OCI-LY1 (cell line): ENCODE data around the gene DPAGT1.

Experiments
- CTCF ChIP-seq: fragments of 200-600 bp; sonication (generic), shearing (Covaris generic); IDR thresholded peaks from 2 replicates; pipeline ENCODE4 v1.5.1; 2017; ENCODE audit warnings: mild to moderate bottlenecking, antibody characterized with exemption, low read length, moderate library complexity, mixed read lengths
- EZH2 ChIP-seq: fragments of 200-600 bp; sonication (generic), shearing (Covaris generic); IDR thresholded peaks from 2 replicates; pipeline ENCODE4 v1.8.0; 2017; ENCODE audit warnings: borderline replicate concordance, mixed run types, mild to moderate bottlenecking, antibody characterized with exemption, low read length, moderate library complexity, mixed read lengths

DNA sequence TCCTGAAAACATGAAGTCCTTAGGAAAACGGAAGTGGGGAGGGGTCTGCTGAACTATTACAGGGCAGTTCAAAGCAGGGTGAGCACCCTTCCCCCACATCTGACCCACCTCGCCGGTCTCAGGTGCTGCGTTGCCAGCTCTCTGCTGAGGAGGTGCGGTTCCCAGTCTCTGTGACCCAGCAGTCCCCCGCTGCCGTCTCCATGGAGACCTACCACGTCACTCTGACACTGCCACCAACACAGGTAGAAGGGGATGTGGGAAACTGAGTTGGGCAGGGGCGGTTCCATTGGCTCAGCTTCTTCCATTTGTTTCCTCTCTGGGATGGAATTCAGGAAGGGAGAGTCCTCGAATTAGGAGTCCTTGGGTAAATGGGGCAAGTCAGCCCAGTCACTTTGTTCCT is 8.8 kb upstream of the DPAGT1 start:
- no peak for TF ChIP-seq CTCF
- no peak for TF ChIP-seq EZH2
